Neural cell (in vitro differentiated cells): ENCODE data around the gene ATP9B. TPM values are rescaled to one million over a fixed set of nuclear protein-coding genes. Genes with fewer than 3 reads are reported as not detected.
A peak's percentile ranks its signal among the peaks of the same experiment; 100 is the strongest.

ENCODE experiments used
- H2AFZ ChIP-seq: fragments of 200-600, 300-800 bp; sonication (generic), shearing (Covaris generic); 2 replicates; pipeline ENCODE4 v1.6.0; 2014; ENCODE audit warnings: low read depth, mild to moderate bottlenecking, antibody characterized with exemption, low read length, moderate library complexity
- H3F3A ChIP-seq: fragments of 200-600 bp; shearing (Covaris generic); 2 replicates; pipeline ENCODE4 v1.6.1; 2016; ENCODE audit warnings: mild to moderate bottlenecking, moderate library complexity, mixed read lengths, antibody characterized with exemption, low read length; ENCODE audit not compliant: insufficient read depth, poor library complexity, severe bottlenecking
- H3K27ac ChIP-seq: fragments of 200-600, 300-800 bp; sonication (generic), shearing (Covaris generic); 2 replicates; pipeline ENCODE4 v1.5.1; 2014; ENCODE audit warnings: mild to moderate bottlenecking, low read length, moderate library complexity
- H3K27me3 ChIP-seq: fragments of 300-800, 200-600 bp; sonication (generic), shearing (Covaris generic); 2 replicates; pipeline ENCODE4 v1.6.0; 2014; ENCODE audit warnings: mild to moderate bottlenecking, low read depth, low read length, moderate library complexity; ENCODE audit not compliant: insufficient read depth
- H3K36me3 ChIP-seq: fragments of 300-800, 200-600 bp; sonication (generic), shearing (Covaris generic); 2 replicates; pipeline ENCODE4 v1.5.1; 2014; ENCODE audit warnings: mild to moderate bottlenecking, antibody characterized with exemption, low read length, moderate library complexity; ENCODE audit not compliant: insufficient read depth
- H3K4me2 ChIP-seq: fragments of 300-800, 200-600 bp; sonication (generic), shearing (Covaris generic); 2 replicates; pipeline ENCODE4 v1.6.0; 2014; ENCODE audit warnings: mild to moderate bottlenecking, low read length
- H3K4me3 ChIP-seq: fragments of 300-800, 200-600 bp; sonication (generic), shearing (Covaris generic); 2 replicates; pipeline ENCODE4 v1.5.1; 2014; ENCODE audit warnings: mild to moderate bottlenecking, low read length, moderate library complexity
- H3K79me2 ChIP-seq: fragments of 200-600 bp; shearing (Covaris generic); replicated peaks from 2 replicates; pipeline ENCODE4 v1.6.0; 2014; ENCODE audit warnings: mild to moderate bottlenecking, low read length, moderate library complexity; ENCODE audit not compliant: insufficient read depth
- H3K9ac ChIP-seq: fragments of 300-800, 200-600 bp; sonication (generic), shearing (Covaris generic); 2 replicates; pipeline ENCODE4 v1.6.1; 2016; ENCODE audit warnings: mild to moderate bottlenecking, low read length, mixed read lengths
- H3K9me2 ChIP-seq: fragments of 200-600 bp; shearing (Covaris generic); 2 replicates; pipeline ENCODE4 v1.6.1; 2016; ENCODE audit warnings: mild to moderate bottlenecking, low read length, mixed read lengths; ENCODE audit not compliant: insufficient read depth
- H3K9me3 ChIP-seq: fragments of 200-600, 300-800 bp; sonication (generic), shearing (Covaris generic); 2 replicates; pipeline ENCODE4 v1.6.1; 2016; ENCODE audit warnings: mild to moderate bottlenecking, mixed run types, low read length, moderate library complexity, mixed read lengths
- H4K20me1 ChIP-seq: fragments of 200-600 bp; shearing (Covaris generic); 2 replicates; pipeline ENCODE4 v1.6.1; 2016; ENCODE audit warnings: mild to moderate bottlenecking, mixed run types; ENCODE audit not compliant: insufficient read depth
- EP300 ChIP-seq: fragments of 450-650 bp; conservative IDR thresholded peaks from 2 replicates; pipeline ENCODE4 v1.6.1; 2014; ENCODE audit warnings: antibody characterized with exemption, mild to moderate bottlenecking, moderate library complexity; ENCODE audit not compliant: poor library complexity, severe bottlenecking
- EZH2 ChIP-seq: fragments of 200-600, 300-800 bp; shearing (Covaris generic), sonication (generic); IDR thresholded peaks from 2 replicates; pipeline ENCODE4 v1.6.1; 2014; ENCODE audit warnings: antibody characterized with exemption, low read length, borderline replicate concordance, mild to moderate bottlenecking; ENCODE audit not compliant: insufficient read depth, poor library complexity, severe bottlenecking
- MXI1 ChIP-seq: fragments of 450-650 bp; conservative IDR thresholded peaks from 2 replicates; pipeline ENCODE4 v1.6.1; 2014; ENCODE audit warnings: antibody characterized with exemption, mild to moderate bottlenecking; ENCODE audit not compliant: poor library complexity, severe bottlenecking
- POLR2AphosphoS5 ChIP-seq: IDR thresholded peaks from 2 replicates; pipeline ENCODE4 v1.6.1; 2012
- RAD21 ChIP-seq: fragments of 450-650 bp; conservative IDR thresholded peaks from 2 replicates; pipeline ENCODE4 v1.6.1; 2014; ENCODE audit warnings: antibody characterized with exemption, mild to moderate bottlenecking, moderate library complexity
- SMC3 ChIP-seq: fragments of 450-650 bp; conservative IDR thresholded peaks from 2 replicates; pipeline ENCODE4 v1.6.1; 2014; ENCODE audit warnings: antibody characterized with exemption, mild to moderate bottlenecking, moderate library complexity; ENCODE audit not compliant: poor library complexity
- TAF1 ChIP-seq: IDR thresholded peaks from 2 replicates; pipeline ENCODE4 v1.6.1; 2012; ENCODE audit warnings: low read depth
- polyA plus RNA-seq: library from polyadenylated mRNA; depleted of rRNA; stranded (reverse); fragments of >200 nt; gene quantifications from 2 replicates; pipeline ENCODE4 v1.2.3, GENCODE V29; 2014
- TF ChIP-seq, protein P1 (sequence below): IDR thresholded peaks from 2 replicates; pipeline ENCODE4 v1.6.1; 2012; ENCODE audit warnings: borderline replicate concordance
- TF ChIP-seq, protein P2 (sequence below): fragments of 450-650 bp; IDR thresholded peaks from 2 replicates; pipeline ENCODE4 v1.5.1; 2014; ENCODE audit warnings: antibody characterized with exemption, mild to moderate bottlenecking, moderate library complexity; ENCODE audit not compliant: poor library complexity, severe bottlenecking

Gene ATP9B
- polyA plus RNA-seq, 1 donor from 2014 or later, result 15.4 TPM

DNA sequence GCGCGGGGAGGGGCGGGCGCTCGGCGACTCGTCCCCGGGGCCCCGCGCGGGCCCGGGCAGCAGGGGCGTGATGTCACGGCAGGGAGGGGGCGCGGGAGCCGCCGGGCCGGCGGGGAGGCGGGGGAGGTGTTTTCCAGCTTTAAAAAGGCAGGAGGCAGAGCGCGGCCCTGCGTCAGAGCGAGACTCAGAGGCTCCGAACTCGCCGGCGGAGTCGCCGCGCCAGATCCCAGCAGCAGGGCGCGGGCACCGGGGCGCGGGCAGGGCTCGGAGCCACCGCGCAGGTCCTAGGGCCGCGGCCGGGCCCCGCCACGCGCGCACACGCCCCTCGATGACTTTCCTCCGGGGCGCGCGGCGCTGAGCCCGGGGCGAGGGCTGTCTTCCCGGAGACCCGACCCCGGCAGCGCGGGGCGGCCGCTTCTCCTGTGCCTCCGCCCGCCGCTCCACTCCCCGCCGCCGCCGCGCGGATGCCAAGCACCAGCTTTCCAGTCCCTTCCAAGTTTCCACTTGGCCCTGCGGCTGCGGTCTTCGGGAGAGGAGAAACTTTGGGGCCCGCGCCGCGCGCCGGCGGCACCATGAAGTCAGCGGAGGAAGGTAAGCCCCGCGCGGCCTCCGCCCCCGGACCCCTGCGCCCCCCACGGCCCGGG, 326.7 kb downstream of the ATP9B start, which contains the start of gene NFATC1:
NFATC1 (plus strand) TSS at position 170 of the 644 bp plus-strand sequence; CDS start at position 465, 295 bp downstream.
- Histone ChIP-seq H3K4me2 (no peak within 1 kb of the TSS), H3K9ac (peak within 1 kb of the TSS; percentile 9), H3K27ac (no peak within 1 kb of the TSS), H4K20me1 (no peaks in the 10 kb centered on the region), H3K9me3 (no peaks in the 10 kb centered on the region), H3K36me3 (no peaks in the 10 kb centered on the region), H3K4me3 (peak within 1 kb of the TSS; percentile 57), H3F3A (no peaks in the 10 kb centered on the region), H3K79me2 (no peaks in the 10 kb centered on the region), H3K27me3 (peaks cover 80% of the 10 kb centered on the region), H3K9me2 (no peaks in the 10 kb centered on the region), H2AFZ (no peak within 1 kb of the TSS)
- TF ChIP-seq TAF1 (no peak), SMC3 (no peak), EZH2 (no peak), POLR2AphosphoS5 (no peak), MXI1 (peak; percentile 33), EP300 (peak; percentile 22), RAD21 (no peak)
- TF ChIP-seq, protein P1, sequence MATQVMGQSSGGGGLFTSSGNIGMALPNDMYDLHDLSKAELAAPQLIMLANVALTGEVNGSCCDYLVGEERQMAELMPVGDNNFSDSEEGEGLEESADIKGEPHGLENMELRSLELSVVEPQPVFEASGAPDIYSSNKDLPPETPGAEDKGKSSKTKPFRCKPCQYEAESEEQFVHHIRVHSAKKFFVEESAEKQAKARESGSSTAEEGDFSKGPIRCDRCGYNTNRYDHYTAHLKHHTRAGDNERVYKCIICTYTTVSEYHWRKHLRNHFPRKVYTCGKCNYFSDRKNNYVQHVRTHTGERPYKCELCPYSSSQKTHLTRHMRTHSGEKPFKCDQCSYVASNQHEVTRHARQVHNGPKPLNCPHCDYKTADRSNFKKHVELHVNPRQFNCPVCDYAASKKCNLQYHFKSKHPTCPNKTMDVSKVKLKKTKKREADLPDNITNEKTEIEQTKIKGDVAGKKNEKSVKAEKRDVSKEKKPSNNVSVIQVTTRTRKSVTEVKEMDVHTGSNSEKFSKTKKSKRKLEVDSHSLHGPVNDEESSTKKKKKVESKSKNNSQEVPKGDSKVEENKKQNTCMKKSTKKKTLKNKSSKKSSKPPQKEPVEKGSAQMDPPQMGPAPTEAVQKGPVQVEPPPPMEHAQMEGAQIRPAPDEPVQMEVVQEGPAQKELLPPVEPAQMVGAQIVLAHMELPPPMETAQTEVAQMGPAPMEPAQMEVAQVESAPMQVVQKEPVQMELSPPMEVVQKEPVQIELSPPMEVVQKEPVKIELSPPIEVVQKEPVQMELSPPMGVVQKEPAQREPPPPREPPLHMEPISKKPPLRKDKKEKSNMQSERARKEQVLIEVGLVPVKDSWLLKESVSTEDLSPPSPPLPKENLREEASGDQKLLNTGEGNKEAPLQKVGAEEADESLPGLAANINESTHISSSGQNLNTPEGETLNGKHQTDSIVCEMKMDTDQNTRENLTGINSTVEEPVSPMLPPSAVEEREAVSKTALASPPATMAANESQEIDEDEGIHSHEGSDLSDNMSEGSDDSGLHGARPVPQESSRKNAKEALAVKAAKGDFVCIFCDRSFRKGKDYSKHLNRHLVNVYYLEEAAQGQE, result no peak
- TF ChIP-seq, protein P2, sequence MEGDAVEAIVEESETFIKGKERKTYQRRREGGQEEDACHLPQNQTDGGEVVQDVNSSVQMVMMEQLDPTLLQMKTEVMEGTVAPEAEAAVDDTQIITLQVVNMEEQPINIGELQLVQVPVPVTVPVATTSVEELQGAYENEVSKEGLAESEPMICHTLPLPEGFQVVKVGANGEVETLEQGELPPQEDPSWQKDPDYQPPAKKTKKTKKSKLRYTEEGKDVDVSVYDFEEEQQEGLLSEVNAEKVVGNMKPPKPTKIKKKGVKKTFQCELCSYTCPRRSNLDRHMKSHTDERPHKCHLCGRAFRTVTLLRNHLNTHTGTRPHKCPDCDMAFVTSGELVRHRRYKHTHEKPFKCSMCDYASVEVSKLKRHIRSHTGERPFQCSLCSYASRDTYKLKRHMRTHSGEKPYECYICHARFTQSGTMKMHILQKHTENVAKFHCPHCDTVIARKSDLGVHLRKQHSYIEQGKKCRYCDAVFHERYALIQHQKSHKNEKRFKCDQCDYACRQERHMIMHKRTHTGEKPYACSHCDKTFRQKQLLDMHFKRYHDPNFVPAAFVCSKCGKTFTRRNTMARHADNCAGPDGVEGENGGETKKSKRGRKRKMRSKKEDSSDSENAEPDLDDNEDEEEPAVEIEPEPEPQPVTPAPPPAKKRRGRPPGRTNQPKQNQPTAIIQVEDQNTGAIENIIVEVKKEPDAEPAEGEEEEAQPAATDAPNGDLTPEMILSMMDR, result no peak

DNA sequence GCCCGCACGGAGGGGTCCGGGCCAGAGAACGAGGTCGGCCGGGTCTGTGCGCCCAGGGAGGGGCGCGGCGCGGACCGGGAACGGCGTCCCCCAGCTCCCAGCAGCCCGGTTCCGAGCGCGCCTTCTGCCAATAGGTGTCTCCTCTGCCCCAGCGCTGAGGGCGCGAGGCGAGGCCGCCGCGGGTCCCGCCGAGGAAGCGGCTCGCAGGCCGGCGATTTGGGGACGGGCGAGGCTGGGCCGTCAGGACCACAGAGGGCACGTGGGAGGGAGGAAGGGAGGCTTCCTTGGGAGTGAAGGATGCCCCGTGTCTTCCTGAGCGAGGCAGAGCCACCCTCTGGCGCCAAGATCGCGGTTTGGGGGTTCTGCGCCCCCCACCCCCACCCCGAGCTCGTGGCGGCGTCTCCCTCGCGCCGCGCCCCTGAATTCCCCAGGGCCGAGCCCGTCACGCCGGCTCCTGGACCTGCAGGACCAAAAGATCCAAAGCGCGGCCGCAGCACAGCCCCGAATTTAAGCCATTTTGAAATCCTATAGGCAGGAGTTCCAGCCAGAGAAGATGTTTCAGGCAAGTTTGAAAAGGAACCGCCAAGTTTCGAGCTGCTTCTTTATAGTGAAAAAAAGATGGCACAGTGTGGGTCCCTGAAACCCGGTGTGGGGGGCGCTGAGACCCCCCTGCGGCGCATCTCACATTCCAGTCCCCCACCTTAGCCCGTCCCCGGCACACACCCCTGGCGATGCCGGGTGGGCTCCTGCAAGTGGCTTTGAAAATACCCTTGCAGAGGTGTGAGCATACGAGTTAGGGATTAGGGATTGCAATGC, 327.4 kb downstream of the ATP9B start:
- no peaks in the 10 kb centered on the region for H3K36me3 ChIP-seq
- no peak overlapping the region for H2AFZ ChIP-seq
- no peak overlapping the region for H3K27ac ChIP-seq
- H3K27me3 ChIP-seq, result peaks cover 82% of the 10 kb centered on the region
- H3K9ac ChIP-seq, result no peak overlapping the region
- H4K20me1 ChIP-seq, result no peaks in the 10 kb centered on the region
- peak overlapping the region; percentile 57 for H3K4me3 ChIP-seq
- no peaks in the 10 kb centered on the region for H3K9me3 ChIP-seq
- TF ChIP-seq POLR2AphosphoS5, result no peak
- TF ChIP-seq MXI1, result no peak
- TF ChIP-seq, protein P2, result no peak
- no peak for TF ChIP-seq RAD21
- TF ChIP-seq EZH2, result peak; percentile 90
- TF ChIP-seq, protein P1, result no peak
- H3F3A ChIP-seq, result no peaks in the 10 kb centered on the region
- no peak overlapping the region for H3K4me2 ChIP-seq
- no peaks in the 10 kb centered on the region for H3K9me2 ChIP-seq
- H3K79me2 ChIP-seq, result no peaks in the 10 kb centered on the region
